ENCODE results near the gene DYNLT4. TPM values are rescaled to one million over a fixed set of nuclear protein-coding genes. Genes with fewer than 3 reads are reported as not detected.
A peak's percentile ranks its signal among the peaks of the same experiment; 100 is the strongest.
"Not testable (repeated sequence)": the region's sequence is repeated elsewhere in the genome, so short reads cannot be mapped to it uniquely, and the experiment has no call there.

The DYNLT4 gene
- total RNA-seq, 1 experiment from 2014 or later = not detected

- in situ Hi-C loops (cut with HindIII; ENCODE audit: low pct_unique_long_range_greater_than_20kb, low sequenced_read_pairs) = no loop called here
- DNase-seq (ENCODE audit: low read depth, low spot score) = no peak
Measured at GRCh38 chr1:44831516-44831915, 24.4 kb upstream of the DYNLT4 start.

GRCh38 chr1:44830900-44831304 is 23.8 kb upstream of the DYNLT4 start:
- in situ Hi-C loops (cut with HindIII; ENCODE audit: low pct_unique_long_range_greater_than_20kb, low sequenced_read_pairs) = no loop called here
- no peak for DNase-seq (ENCODE audit: low read depth, low spot score)

- in situ Hi-C loops (cut with HindIII; ENCODE audit: low pct_unique_long_range_greater_than_20kb, low sequenced_read_pairs) = no loop called here
- no peak for DNase-seq (ENCODE audit: low read depth, low spot score)
Measured at GRCh38 chr1:44829506-44830384, 22.6 kb upstream of the DYNLT4 start.

GRCh38 chr1:44828841-44829440 is 21.8 kb upstream of the DYNLT4 start:
- in situ Hi-C loops (cut with HindIII; ENCODE audit: low pct_unique_long_range_greater_than_20kb, low sequenced_read_pairs) = no loop called here
- DNase-seq (ENCODE audit: low read depth, low spot score) = no peak

- in situ Hi-C loops (cut with HindIII; ENCODE audit: low pct_unique_long_range_greater_than_20kb, low sequenced_read_pairs) = no loop called here
- DNase-seq (ENCODE audit: low read depth, low spot score) = no peak
Measured at GRCh38 chr1:44828003-44828651, 21.0 kb upstream of the DYNLT4 start.

GRCh38 chr1:44827197-44828002 is 20.2 kb upstream of the DYNLT4 start:
- in situ Hi-C loops (cut with HindIII; ENCODE audit: low pct_unique_long_range_greater_than_20kb, low sequenced_read_pairs) = no loop called here

GRCh38 chr1:44826375-44827196 is 19.4 kb upstream of the DYNLT4 start:
- in situ Hi-C loops (cut with HindIII; ENCODE audit: low pct_unique_long_range_greater_than_20kb, low sequenced_read_pairs) = no loop called here
- no peak for DNase-seq (ENCODE audit: low read depth, low spot score)

More at GRCh38 chr1:44827197-44828002, 20.2 kb upstream of the DYNLT4 start:
- DNase-seq (ENCODE audit: low read depth, low spot score) = no peak

GRCh38 chr1:44824392-44824791 is 17.2 kb upstream of the DYNLT4 start:
- in situ Hi-C loops (cut with HindIII; ENCODE audit: low pct_unique_long_range_greater_than_20kb, low sequenced_read_pairs); DNase-seq (ENCODE audit: low read depth, low spot score): not testable (repeated sequence)

GRCh38 chr1:44822981-44823451 is 15.9 kb upstream of the DYNLT4 start:
- in situ Hi-C loops (cut with HindIII; ENCODE audit: low pct_unique_long_range_greater_than_20kb, low sequenced_read_pairs) = no loop called here
- no peak for DNase-seq (ENCODE audit: low read depth, low spot score)

- in situ Hi-C loops (cut with HindIII; ENCODE audit: low pct_unique_long_range_greater_than_20kb, low sequenced_read_pairs) = no loop called here
- DNase-seq (ENCODE audit: low read depth, low spot score) = no peak
Measured at GRCh38 chr1:44822131-44822701, 15.1 kb upstream of the DYNLT4 start.

- in situ Hi-C loops (cut with HindIII; ENCODE audit: low pct_unique_long_range_greater_than_20kb, low sequenced_read_pairs) = no loop called here
- no peak for DNase-seq (ENCODE audit: low read depth, low spot score)
Measured at GRCh38 chr1:44821240-44821715, 14.1 kb upstream of the DYNLT4 start.

GRCh38 chr1:44820328-44821239 is 13.4 kb upstream of the DYNLT4 start:
- DNase-seq (ENCODE audit: low read depth, low spot score) = no peak
- in situ Hi-C loops (cut with HindIII; ENCODE audit: low pct_unique_long_range_greater_than_20kb, low sequenced_read_pairs) = no loop called here

GRCh38 chr1:44819608-44820327 is 12.6 kb upstream of the DYNLT4 start:
- in situ Hi-C loops (cut with HindIII; ENCODE audit: low pct_unique_long_range_greater_than_20kb, low sequenced_read_pairs) = no loop called here
- DNase-seq (ENCODE audit: low read depth, low spot score) = peak; percentile 95

GRCh38 chr1:44819196-44819607 is 12.1 kb upstream of the DYNLT4 start:
- no peak for DNase-seq (ENCODE audit: low read depth, low spot score)
- in situ Hi-C loops (cut with HindIII; ENCODE audit: low pct_unique_long_range_greater_than_20kb, low sequenced_read_pairs) = no loop called here
